ENCODE results near the gene ZC3H12C. TPM values are rescaled to one million over a fixed set of nuclear protein-coding genes. Genes with fewer than 3 reads are reported as not detected.
"Not testable (repeated sequence)": the region's sequence is repeated elsewhere in the genome, so short reads cannot be mapped to it uniquely, and the experiment has no call there.

The ZC3H12C gene
- total and polyA plus RNA-seq, 3 donors from 2014 or later = 6.8 to 17.0 (median 16.9) TPM

GRCh38 chr11:110062247-110062646 is 30.9 kb upstream of the ZC3H12C start:
- no peak for DNase-seq
- Histone ChIP-seq H3K9me3 (no peaks in the 10 kb centered on the region), H3K27ac (no peak overlapping the region), H3K4me1 (no peaks in the 10 kb centered on the region), H3K27me3 (no peaks in the 10 kb centered on the region), H3K4me3 (no peak overlapping the region), H3K36me3 (ENCODE audit: low read depth, missing control alignments) (no peaks in the 10 kb centered on the region)
- intact Hi-C loops (cut with DNase I; ENCODE audit: low total_unique reads) = no loop called here
- 92 to 96% methylated on average over 3 of the region's 3 CpGs for WGBS, 2 donors
- TF ChIP-seq CTCF (IDR thresholded peaks at IDR 0.05) (no peak), POLR2A (IDR thresholded peaks at IDR 0.05) (no peak)

GRCh38 chr11:110065189-110065588 is 28.0 kb upstream of the ZC3H12C start:
- H3K4me3 ChIP-seq = no peak overlapping the region
- H3K36me3 ChIP-seq (ENCODE audit: low read depth, missing control alignments) = no peaks in the 10 kb centered on the region
- no peak overlapping the region for H3K27ac ChIP-seq
- TF ChIP-seq POLR2A (IDR thresholded peaks at IDR 0.05) (no peak), CTCF (IDR thresholded peaks at IDR 0.05) (no peak)
- DNase-seq = no peak
- intact Hi-C loops (cut with DNase I; ENCODE audit: low total_unique reads) = no loop called here
- no peaks in the 10 kb centered on the region for H3K9me3 ChIP-seq
- H3K27me3 ChIP-seq = no peaks in the 10 kb centered on the region
- no peaks in the 10 kb centered on the region for H3K4me1 ChIP-seq
- WGBS, 2 donors = 71 to 87% methylated on average over 2 of the region's 2 CpGs

GRCh38 chr11:110068001-110068400 is 25.2 kb upstream of the ZC3H12C start:
- DNase-seq; H3K27me3 ChIP-seq; H3K4me3 ChIP-seq; intact Hi-C loops (cut with DNase I; ENCODE audit: low total_unique reads); H3K27ac ChIP-seq; H3K4me1 ChIP-seq; H3K9me3 ChIP-seq; H3K36me3 ChIP-seq (ENCODE audit: low read depth, missing control alignments): not testable (repeated sequence)
- WGBS, 2 donors = 96 to 98% methylated on average over 4 of the region's 4 CpGs

- H3K36me3 ChIP-seq (ENCODE audit: low read depth, missing control alignments) = no peaks in the 10 kb centered on the region
- intact Hi-C loops (cut with DNase I; ENCODE audit: low total_unique reads) = no loop called here
- no peaks in the 10 kb centered on the region for H3K9me3 ChIP-seq
- H3K4me3 ChIP-seq = no peak overlapping the region
- WGBS, 2 donors = 58 to 81% methylated on average over 7 of the region's 7 CpGs
- no peaks in the 10 kb centered on the region for H3K27me3 ChIP-seq
- no peaks in the 10 kb centered on the region for H3K4me1 ChIP-seq
- DNase-seq = no peak
- no peak for TF ChIP-seq POLR2A (IDR thresholded peaks at IDR 0.05)
- no peak overlapping the region for H3K27ac ChIP-seq
These were observed 23.9 kb upstream of the ZC3H12C start for GRCh38 chr11:110069158-110069737.

GRCh38 chr11:110070176-110070575 is 23.0 kb upstream of the ZC3H12C start:
- H3K27me3 ChIP-seq = no peaks in the 10 kb centered on the region
- no peak overlapping the region for H3K4me3 ChIP-seq
- H3K4me1 ChIP-seq = peaks cover 2% of the 10 kb centered on the region
- H3K27ac ChIP-seq = no peak overlapping the region
- intact Hi-C loops (cut with DNase I; ENCODE audit: low total_unique reads) = no loop called here
- no peak for TF ChIP-seq POLR2A (IDR thresholded peaks at IDR 0.05)
- TF ChIP-seq CTCF (IDR thresholded peaks at IDR 0.05) = no peak
- 91 to 92% methylated on average over 3 of the region's 3 CpGs for WGBS, 2 donors
- DNase-seq = no peak
- H3K9me3 ChIP-seq = no peaks in the 10 kb centered on the region
- no peaks in the 10 kb centered on the region for H3K36me3 ChIP-seq (ENCODE audit: low read depth, missing control alignments)

- Histone ChIP-seq H3K4me1 (peaks cover 12% of the 10 kb centered on the region), H3K27me3 (no peaks in the 10 kb centered on the region), H3K9me3 (no peaks in the 10 kb centered on the region), H3K4me3 (no peak overlapping the region), H3K27ac (no peak overlapping the region), H3K36me3 (ENCODE audit: low read depth, missing control alignments) (no peaks in the 10 kb centered on the region)
- no peak for DNase-seq
- intact Hi-C loops (cut with DNase I; ENCODE audit: low total_unique reads) = no loop called here
- 85 to 96% methylated on average over 2 of the region's 2 CpGs for WGBS, 2 donors
- TF ChIP-seq CTCF (IDR thresholded peaks at IDR 0.05) (no peak), POLR2A (IDR thresholded peaks at IDR 0.05) (no peak)
These were observed 22.0 kb upstream of the ZC3H12C start for GRCh38 chr11:110071197-110071596.
